Renal cortical epithelial cell (primary cell): Measurements from ENCODE around the gene NRXN3. TPM values are rescaled to one million over a fixed set of nuclear protein-coding genes. Genes with fewer than 3 reads are reported as not detected.

ENCODE experiments used
- DNase-seq: peaks from one replicate; pipeline ENCODE4 v3.0.0-alpha.2; 2011; ENCODE audit warnings: low read depth
- total RNA-seq: library from RNA; depleted of rRNA; stranded (reverse); fragments of >200 nt; gene quantifications from 2 replicates; pipeline ENCODE4 v1.2.3, GENCODE V29; 2014

NRXN3 gene
- total RNA-seq, 1 donor from 2014 or later = 2.9 TPM

- no peak for DNase-seq
These were observed 467.3 kb downstream of the NRXN3 start for GRCh38 chr14:78637489-78637888.

DNA sequence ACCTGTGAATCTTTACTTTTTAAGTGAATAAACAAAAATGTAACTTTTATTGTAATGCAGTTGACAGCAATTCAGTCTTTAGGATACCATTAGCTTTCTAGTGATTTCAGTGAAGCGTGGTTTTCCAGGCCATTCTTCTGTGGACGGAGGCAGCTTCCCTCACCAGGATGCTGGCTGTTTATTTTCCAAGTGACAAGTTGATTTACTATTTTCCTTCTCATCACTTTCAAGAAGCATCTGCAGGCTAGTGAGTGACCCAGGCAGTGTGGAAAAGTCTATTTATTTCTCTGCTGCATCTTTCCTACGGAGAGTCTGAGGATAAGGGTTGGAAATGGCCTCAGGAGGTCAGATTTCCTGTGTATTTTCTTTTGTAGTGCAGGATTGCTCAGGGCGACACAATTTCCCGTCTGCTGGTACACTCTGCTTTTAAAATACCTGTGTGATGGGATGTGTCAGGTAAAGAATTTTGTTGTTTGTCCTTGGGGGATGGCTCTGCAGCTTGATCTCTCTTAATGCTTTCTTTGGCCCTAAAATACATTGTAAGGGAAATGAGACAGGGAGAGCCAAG, 467.8 kb downstream of the NRXN3 start:
- no peak for DNase-seq

DNA sequence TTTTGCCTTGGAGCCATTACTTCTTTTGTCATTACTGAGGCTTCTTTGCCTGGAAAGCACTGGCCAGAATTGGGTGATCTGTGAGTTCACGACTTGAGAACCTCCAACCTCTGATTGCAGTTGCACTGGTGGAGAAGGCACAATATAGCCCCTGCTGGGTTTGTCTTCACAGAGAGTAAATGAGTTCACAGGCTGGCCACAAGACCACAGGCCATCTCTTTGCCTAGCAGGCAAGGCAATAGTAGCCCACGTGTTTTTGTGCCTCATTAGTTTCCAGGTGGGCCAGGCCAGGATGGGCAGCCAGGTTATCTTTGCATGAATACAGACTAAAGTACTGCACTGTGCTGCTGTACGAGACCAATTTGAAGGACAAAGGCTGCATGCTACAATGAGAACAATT, 468.8 kb downstream of the NRXN3 start:
- DNase-seq = no peak

- no peak for DNase-seq
These were observed 474.8 kb downstream of the NRXN3 start for GRCh38 chr14:78644824-78645559.

- DNase-seq = no peak
These were observed 482.6 kb downstream of the NRXN3 start for GRCh38 chr14:78652727-78653126.

- DNase-seq = no peak
These were observed 483.0 kb downstream of the NRXN3 start for GRCh38 chr14:78653173-78653572.

DNA sequence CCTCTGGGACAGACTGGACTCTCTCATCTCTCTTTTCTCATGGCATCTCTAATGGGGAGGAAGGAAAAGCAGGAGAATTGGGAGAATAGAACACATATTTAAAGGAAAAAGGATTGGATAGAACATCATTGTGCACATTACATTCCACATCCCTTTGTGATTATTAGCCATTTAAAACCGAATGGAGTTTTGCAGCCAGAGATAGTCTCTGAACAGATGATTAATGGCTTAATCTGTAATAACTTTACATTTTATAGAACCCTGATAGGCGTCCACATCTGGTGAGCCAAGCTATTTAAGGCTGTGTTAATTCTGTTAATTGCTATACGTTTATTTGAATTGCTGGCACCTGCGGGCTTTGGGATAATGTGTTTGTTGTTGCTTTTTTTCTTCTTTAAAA, 487.3 kb downstream of the NRXN3 start:
- no peak for DNase-seq

DNA sequence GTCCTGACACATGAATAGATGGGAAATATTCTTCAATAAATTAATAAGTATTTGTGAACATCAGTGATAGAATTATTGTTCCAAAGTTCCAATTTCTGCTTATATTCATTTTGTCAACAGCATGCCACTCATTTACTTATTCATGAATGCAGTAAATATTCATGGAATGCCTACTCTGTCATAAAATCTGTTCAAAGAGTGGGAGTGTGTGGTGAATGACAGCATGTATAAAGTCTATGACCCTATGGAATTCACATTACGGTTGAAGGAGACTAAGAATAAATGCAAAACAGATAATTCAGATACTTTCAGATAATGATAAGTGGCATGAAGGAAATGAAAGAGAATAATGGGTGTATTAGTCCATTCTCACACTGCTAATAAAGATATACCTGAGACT, 494.7 kb downstream of the NRXN3 start:
- no peak for DNase-seq

- DNase-seq = peak; percentile 2
These were observed 496.3 kb downstream of the NRXN3 start for GRCh38 chr14:78666336-78667056.

DNA sequence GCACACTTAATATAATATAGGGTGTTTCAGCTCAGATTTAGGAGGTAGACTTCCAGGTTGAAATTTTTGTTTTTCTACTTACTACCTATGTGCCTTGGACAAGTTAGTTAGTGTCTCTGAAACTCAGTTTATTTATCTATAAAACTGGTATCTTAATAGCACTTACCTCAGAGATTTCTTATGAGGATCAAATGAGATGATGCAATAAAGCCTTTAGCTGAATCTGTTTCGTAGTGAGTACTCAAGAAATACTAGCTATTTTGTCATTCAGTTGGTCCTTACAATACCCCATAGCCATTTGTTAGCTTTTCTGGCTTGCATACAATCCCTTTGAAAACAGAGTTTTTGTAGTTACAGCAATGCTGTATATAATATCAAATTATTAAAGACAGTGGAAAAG, 497.0 kb downstream of the NRXN3 start:
- no peak for DNase-seq

GRCh38 chr14:78673845-78674244, 503.7 kb downstream of the NRXN3 start:
- DNase-seq = no peak

DNA sequence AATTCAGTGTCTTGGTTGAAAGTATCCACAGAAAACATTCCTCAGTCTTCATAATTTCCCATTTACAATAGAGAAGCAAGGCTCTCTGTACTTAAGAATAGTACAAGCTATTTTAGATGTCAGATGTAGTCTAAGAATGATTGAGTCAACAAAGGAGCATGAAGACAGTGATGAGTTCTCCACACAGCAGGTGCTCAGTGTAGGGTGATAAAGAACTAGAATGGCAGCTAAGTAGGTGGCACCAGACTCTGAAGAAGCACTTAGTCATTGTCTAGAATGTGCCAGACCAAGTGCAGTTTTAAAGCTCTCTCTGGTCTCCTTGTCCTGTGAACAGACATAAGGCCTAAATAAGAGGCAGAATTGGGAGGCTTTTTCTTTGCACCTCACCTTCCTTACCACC, 504.6 kb downstream of the NRXN3 start:
- DNase-seq = no peak

DNA sequence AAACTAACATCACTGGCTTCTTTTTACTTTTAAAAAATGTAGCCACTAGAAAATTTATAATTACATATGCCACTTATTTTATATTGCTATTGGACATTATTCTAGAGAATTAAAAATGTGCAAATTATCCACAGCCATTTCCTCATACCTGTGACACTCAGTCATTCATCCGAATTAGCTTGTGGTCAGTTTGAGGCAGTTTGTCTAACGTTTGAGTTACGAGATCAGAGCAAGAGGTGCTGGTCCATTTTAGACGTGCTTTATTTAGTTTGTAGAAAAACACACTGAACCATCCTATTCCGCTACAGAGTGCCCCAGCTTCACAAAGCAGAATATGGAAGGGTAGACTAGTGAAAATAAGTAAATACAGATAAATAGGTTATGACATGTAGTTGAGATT, 513.0 kb downstream of the NRXN3 start:
- DNase-seq = peak; percentile 30

- no peak for DNase-seq
These were observed 513.8 kb downstream of the NRXN3 start for GRCh38 chr14:78683981-78684380.

- no peak for DNase-seq
These were observed 518.3 kb downstream of the NRXN3 start for GRCh38 chr14:78688503-78688902.

- no peak for DNase-seq
These were observed 520.7 kb downstream of the NRXN3 start for GRCh38 chr14:78690836-78691235.

DNA sequence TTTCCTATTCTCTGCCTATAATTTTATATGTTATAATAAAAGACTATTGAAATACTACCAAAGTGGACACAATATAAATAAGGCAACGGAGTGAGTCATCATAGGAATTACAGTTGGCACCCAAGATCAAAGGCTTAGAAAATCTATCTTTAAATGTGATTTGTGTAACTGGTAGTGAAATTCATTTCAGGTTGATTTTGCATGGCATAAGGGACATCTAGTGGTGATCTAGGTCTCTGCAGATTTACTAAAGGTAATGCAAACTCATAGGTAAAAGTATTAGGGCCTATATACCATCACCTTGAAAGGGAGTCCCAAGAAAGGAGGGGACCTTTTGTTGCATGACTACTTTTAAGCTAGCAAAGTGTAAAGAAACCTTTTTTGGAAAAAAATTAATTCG, 527.2 kb downstream of the NRXN3 start:
- peak; percentile 46 for DNase-seq

GRCh38 chr14:78698991-78699390, 528.8 kb downstream of the NRXN3 start:
- no peak for DNase-seq

DNA sequence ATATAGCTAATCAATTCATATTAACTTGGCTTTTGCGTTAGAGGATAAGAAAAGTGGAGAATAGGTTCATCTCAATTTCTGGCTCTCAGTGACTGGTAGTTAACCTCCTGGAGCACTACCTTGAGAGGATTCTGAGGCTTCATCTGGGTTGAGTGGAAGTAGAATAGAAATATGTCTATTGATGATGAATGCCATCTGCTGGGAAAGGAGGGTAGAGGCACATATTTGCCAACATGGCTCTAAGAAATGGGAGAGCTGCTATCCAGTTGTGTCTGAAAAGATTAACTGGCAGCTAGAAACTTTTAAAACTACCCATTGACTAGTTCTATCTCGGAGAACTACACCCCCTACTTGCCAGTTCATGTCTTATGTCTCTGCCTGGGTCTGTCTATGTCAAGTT, 530.1 kb downstream of the NRXN3 start:
- DNase-seq = no peak

DNA sequence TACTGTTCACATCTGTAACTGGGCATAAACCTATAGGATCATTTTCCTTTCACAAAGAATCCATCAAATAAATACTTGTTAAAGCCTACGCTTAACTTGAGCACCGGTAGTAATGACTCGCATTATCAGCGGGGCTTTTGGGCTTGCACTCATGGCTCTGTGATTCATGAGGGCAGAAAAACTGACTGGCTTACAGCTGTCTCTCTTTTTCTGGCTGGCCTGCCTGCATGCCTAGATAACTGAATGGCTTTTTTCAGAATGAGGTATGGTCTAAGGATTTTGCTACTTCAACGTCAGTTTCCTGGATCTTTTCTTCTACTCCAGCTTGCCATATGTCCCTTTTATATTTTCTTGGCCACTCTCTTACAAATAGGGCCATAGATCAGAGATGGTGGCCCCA, 531.1 kb downstream of the NRXN3 start:
- no peak for DNase-seq

DNA sequence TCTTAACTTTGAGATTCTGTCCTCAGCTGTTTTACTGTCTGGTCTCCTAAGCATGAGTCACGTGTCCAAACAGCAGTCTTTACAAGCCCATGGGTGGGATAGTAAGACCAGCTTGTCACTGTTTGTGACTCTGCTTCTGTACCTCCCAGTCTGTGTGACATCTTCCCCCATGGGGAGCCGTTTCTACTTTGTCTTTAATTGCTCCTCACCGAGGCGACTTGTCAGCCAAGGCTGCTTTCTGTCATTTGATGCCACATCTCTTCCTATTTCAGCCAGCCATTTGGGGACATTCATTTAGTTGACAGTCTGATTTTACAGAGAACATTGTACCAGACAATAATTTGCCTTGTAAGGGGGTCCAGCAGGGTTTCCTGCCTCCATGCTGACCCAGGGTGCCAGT, 534.8 kb downstream of the NRXN3 start:
- no peak for DNase-seq

- DNase-seq = peak; percentile 65
These were observed 535.8 kb downstream of the NRXN3 start for GRCh38 chr14:78705989-78706388.
